ENCODE results near the gene MRC1. TPM values are rescaled to one million over a fixed set of nuclear protein-coding genes. Genes with fewer than 3 reads are reported as not detected.

Gene MRC1
- total RNA-seq, 1 donor from 2014 or later = 15.1 TPM

GRCh38 chr10:17854044-17854652, 45.0 kb downstream of the MRC1 start:
- Histone ChIP-seq H3K4me1 (no peaks in the 10 kb centered on the region), H3K27me3 (no peaks in the 10 kb centered on the region), H3K27ac (no peak overlapping the region), H3K36me3 (no peaks in the 10 kb centered on the region), H3K9me3 (no peaks in the 10 kb centered on the region), H3K4me3 (no peak overlapping the region)
- no peak for TF ChIP-seq CTCF (IDR thresholded peaks at IDR 0.05)
- DNase-seq (ENCODE audit: low spot score in 2 of 2) = no peak
- intact Hi-C loops (cut with DNase I) = no loop called here

GRCh38 chr10:17857040-17857439, 47.9 kb downstream of the MRC1 start:
- H3K4me1 ChIP-seq = no peaks in the 10 kb centered on the region
- H3K4me3 ChIP-seq = no peak overlapping the region
- no peaks in the 10 kb centered on the region for H3K36me3 ChIP-seq
- H3K27ac ChIP-seq = no peak overlapping the region
- no peak for TF ChIP-seq CTCF (IDR thresholded peaks at IDR 0.05)
- no peaks in the 10 kb centered on the region for H3K27me3 ChIP-seq
- H3K9me3 ChIP-seq = no peaks in the 10 kb centered on the region
- intact Hi-C loops (cut with DNase I) = no loop called here
- DNase-seq (ENCODE audit: low spot score in 2 of 2) = no peak

DNA sequence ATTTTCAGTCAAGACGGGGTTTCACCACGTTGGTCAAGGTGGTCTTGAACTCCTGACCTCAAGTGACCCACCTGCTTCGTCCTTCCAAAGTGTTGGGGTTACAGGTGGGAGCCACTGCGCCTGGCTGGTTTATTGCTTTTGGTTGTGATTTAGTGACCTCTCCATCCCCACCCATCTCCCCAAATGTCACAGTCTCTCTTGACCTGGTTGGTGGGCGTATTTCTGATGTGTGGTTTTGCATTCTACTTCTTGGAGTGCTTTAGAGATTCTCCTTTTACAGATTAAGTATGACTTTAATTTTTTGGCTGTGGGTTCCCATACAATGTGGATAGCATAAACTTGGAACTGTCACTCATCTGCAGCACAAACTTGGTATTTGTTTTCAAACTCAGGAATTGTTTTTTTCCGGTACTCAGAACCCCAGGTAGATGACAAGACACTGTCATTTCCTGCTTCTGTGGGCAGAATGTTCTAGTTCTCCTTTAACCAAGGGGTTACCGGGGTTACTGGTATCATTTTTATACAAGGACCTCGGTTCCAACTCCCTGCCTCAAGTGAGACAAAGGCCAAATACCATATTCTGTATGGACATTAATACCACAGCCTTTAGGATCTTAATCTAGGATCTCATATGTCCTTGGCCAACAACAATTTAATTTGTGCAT, 50.5 kb downstream of the MRC1 start:
- Histone ChIP-seq H3K27me3 (no peaks in the 10 kb centered on the region), H3K9me3 (no peaks in the 10 kb centered on the region), H3K4me1 (no peaks in the 10 kb centered on the region), H3K36me3 (no peaks in the 10 kb centered on the region), H3K4me3 (no peak overlapping the region), H3K27ac (no peak overlapping the region)
- no peak for DNase-seq (ENCODE audit: low spot score in 2 of 2)
- TF ChIP-seq CTCF (IDR thresholded peaks at IDR 0.05) = no peak
- intact Hi-C loops (cut with DNase I) = no loop called here

DNA sequence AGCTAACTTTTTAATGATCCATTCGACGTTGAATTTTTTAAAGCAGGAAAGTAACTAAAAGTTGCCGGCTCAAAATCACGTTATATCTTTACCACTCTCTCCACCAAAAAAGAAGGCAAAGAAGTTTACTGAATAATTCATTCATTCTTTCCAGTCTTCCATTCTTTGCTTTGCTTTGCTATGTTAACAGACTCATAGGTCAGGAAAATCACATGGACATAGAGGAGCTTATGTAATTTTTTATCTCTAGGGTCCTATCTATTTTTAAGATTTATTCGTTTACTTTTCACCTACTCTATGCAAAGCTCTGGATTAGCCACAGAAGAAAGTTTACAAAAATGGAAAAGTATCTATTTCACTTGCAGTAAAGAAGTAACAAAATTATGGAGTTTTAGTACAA, 52.6 kb downstream of the MRC1 start:
- H3K4me1 ChIP-seq = no peaks in the 10 kb centered on the region
- intact Hi-C loops (cut with DNase I) = no loop called here
- H3K4me3 ChIP-seq = no peak overlapping the region
- no peaks in the 10 kb centered on the region for H3K27me3 ChIP-seq
- H3K9me3 ChIP-seq = no peaks in the 10 kb centered on the region
- no peak for TF ChIP-seq CTCF (IDR thresholded peaks at IDR 0.05)
- no peak for DNase-seq (ENCODE audit: low spot score in 2 of 2)
- no peaks in the 10 kb centered on the region for H3K36me3 ChIP-seq
- H3K27ac ChIP-seq = no peak overlapping the region

- H3K4me3 ChIP-seq = no peak overlapping the region
- DNase-seq (ENCODE audit: low spot score in 2 of 2) = no peak
- no peaks in the 10 kb centered on the region for H3K27me3 ChIP-seq
- no peaks in the 10 kb centered on the region for H3K9me3 ChIP-seq
- no peak for TF ChIP-seq CTCF (IDR thresholded peaks at IDR 0.05)
- no peak overlapping the region for H3K27ac ChIP-seq
- no peaks in the 10 kb centered on the region for H3K36me3 ChIP-seq
- intact Hi-C loops (cut with DNase I) = no loop called here
- H3K4me1 ChIP-seq = no peaks in the 10 kb centered on the region
Measured at GRCh38 chr10:17865351-17865750, 56.2 kb downstream of the MRC1 start.

Data from ascending aorta (tissue), 2 donors.